SU-DHL-6 (cell line): Measurements from ENCODE around the gene ARHGDIB.
A peak's percentile ranks its signal among the peaks of the same experiment; 100 is the strongest.

Experiments
- H2AFZ ChIP-seq: fragments of 200-600 bp; sonication (generic); 2 replicates; pipeline ENCODE4 v1.6.1; 2014; ENCODE audit warnings: low read depth, mild to moderate bottlenecking, moderate library complexity, mixed read lengths, antibody characterized with exemption, low read length; ENCODE audit not compliant: severe bottlenecking
- H3F3A ChIP-seq: fragments of 200-600 bp; shearing (Covaris generic); 2 replicates; pipeline ENCODE4 v1.6.0; 2016; ENCODE audit warnings: antibody characterized with exemption, mild to moderate bottlenecking; ENCODE audit not compliant: insufficient read depth
- H3K27ac ChIP-seq: fragments of 200-600 bp; sonication (generic); 2 replicates; pipeline ENCODE4 v1.5.1; 2016; ENCODE audit warnings: low read depth, mild to moderate bottlenecking, low read length, moderate library complexity, mixed read lengths
- H3K27me3 ChIP-seq: fragments of 200-600 bp; sonication (generic), shearing (Covaris generic); 2 replicates; pipeline ENCODE4 v1.6.0; 2014; ENCODE audit warnings: mild to moderate bottlenecking, low read length
- H3K36me3 ChIP-seq: fragments of 200-600 bp; sonication (generic); 2 replicates; pipeline ENCODE4 v1.6.1; 2014; ENCODE audit warnings: mild to moderate bottlenecking, low read length, mixed read lengths
- H3K4me2 ChIP-seq: fragments of 300-600, 200-600 bp; shearing (Covaris generic), sonication (generic); 2 replicates; pipeline ENCODE4 v1.6.0; 2014; ENCODE audit warnings: low read length, low read depth, mild to moderate bottlenecking; ENCODE audit not compliant: poor library complexity, severe bottlenecking
- H3K4me3 ChIP-seq: fragments of 200-600 bp; sonication (generic); 2 replicates; pipeline ENCODE4 v1.5.1; 2014; ENCODE audit warnings: antibody characterized with exemption, low read length, mild to moderate bottlenecking, mixed read lengths; ENCODE audit not compliant: insufficient read depth, poor library complexity, severe bottlenecking
- H3K79me2 ChIP-seq: fragments of 200-600 bp; sonication (generic); 2 replicates; pipeline ENCODE4 v1.6.1; 2014; ENCODE audit warnings: mild to moderate bottlenecking, low read length, moderate library complexity; ENCODE audit not compliant: insufficient read depth
- H3K9ac ChIP-seq: fragments of 200-600 bp; sonication (generic); 2 replicates; pipeline ENCODE4 v1.7.0; 2014; ENCODE audit warnings: mild to moderate bottlenecking, low read length
- H3K9me2 ChIP-seq: fragments of 200-600 bp; sonication (generic); replicated peaks from 2 replicates; pipeline ENCODE4 v1.6.1; 2014; ENCODE audit warnings: low read length; ENCODE audit not compliant: insufficient read depth
- H3K9me3 ChIP-seq: fragments of 200-600 bp; sonication (generic); 2 replicates; pipeline ENCODE4 v1.6.1; 2014; ENCODE audit warnings: low read length, mixed read lengths; ENCODE audit not compliant: insufficient read depth
- H4K20me1 ChIP-seq: fragments of 200-600 bp; sonication (generic); 2 replicates; pipeline ENCODE4 v1.6.1; 2014; ENCODE audit warnings: low read depth, mild to moderate bottlenecking, antibody characterized with exemption, low read length, moderate library complexity, mixed read lengths
- CTCF ChIP-seq: fragments of 200-600 bp; sonication (generic); IDR thresholded peaks from one replicate; pipeline ENCODE4 v1.5.1; 2017; ENCODE audit warnings: antibody characterized with exemption, mild to moderate bottlenecking, low read length, moderate library complexity; ENCODE audit not compliant: insufficient read depth, poor library complexity, severe bottlenecking
- EZH2phosphoT487 ChIP-seq: fragments of 200-600 bp; sonication (generic), shearing (Covaris generic); conservative IDR thresholded peaks from 2 replicates; pipeline ENCODE4 v1.6.1; 2018; ENCODE audit warnings: mild to moderate bottlenecking, antibody characterized with exemption, low read length, moderate library complexity, mixed read lengths

ARHGDIB gene

DNA sequence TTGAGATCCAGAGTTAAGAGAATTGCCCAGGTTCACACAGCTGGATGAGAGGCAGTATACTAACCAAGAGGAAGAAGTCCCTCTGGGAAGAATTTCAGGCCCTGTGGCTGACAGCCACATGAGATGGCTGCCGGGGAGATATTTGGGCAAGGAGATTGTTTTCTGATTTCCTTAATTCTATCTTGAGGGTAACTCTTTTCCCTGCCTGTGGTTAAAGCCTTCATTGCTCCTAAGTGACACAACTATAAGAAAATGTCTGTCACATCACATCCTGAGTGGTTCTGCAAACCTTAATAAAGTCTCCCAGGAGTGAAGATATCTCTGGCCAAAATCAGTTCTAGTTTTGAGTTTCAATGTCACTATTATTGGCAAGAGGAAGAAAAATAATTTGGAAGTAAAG, 9.6 kb downstream of the ARHGDIB start:
- no peak overlapping the region for H3K9ac ChIP-seq

GRCh38 chr12:14950982-14951746, 10.2 kb downstream of the ARHGDIB start:
- Histone ChIP-seq H3K9me2 (no peaks in the 10 kb centered on the region), H3K9ac (peak overlapping the region; percentile 10; the same call in 1 of the 2 replicates), H3K27me3 (no peaks in the 10 kb centered on the region), H2AFZ (no peak overlapping the region), H3K27ac (peak overlapping the region; percentile 96), H3K4me2 (peak overlapping the region; percentile 98), H3K36me3 (peaks cover 34% of the 10 kb centered on the region), H3K4me3 (no peak overlapping the region), H3K79me2 (peaks cover 74% of the 10 kb centered on the region), H3K9me3 (no peaks in the 10 kb centered on the region), H3F3A (peaks cover 72% of the 10 kb centered on the region), H4K20me1 (peaks cover 24% of the 10 kb centered on the region)
- TF ChIP-seq EZH2phosphoT487 (no peak), CTCF (no peak)

More for the DNA sequence above, 9.6 kb downstream of the ARHGDIB start:
- Histone ChIP-seq H3K36me3 (peaks cover 27% of the 10 kb centered on the region), H3K4me3 (no peak overlapping the region), H2AFZ (no peak overlapping the region), H3F3A (peaks cover 78% of the 10 kb centered on the region), H3K4me2 (peak overlapping the region; percentile 98), H3K27me3 (no peaks in the 10 kb centered on the region), H3K27ac (peak overlapping the region; percentile 96), H3K79me2 (peaks cover 81% of the 10 kb centered on the region), H4K20me1 (peaks cover 24% of the 10 kb centered on the region), H3K9me2 (no peaks in the 10 kb centered on the region), H3K9me3 (no peaks in the 10 kb centered on the region)
- TF ChIP-seq CTCF (no peak), EZH2phosphoT487 (no peak)

DNA sequence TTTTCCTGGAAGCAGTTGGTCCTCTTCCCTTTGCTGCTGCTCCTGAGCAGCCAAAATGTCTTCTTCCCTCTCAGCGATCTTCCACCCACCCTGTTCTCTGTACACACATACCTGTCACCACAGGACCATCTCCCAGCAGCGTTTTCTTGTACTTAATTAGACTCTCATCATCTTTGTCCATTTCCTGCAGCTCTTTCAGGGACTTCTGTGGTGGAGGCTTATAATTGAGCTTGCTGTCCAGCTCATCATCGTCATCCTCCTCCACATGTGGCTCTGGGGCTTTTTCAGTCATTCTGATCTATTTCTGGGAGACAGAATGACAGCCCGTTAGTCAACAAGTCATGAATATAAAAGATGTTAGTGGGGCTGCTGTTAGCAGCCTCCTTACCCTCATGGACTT, 11.0 kb downstream of the ARHGDIB start:
- Histone ChIP-seq H3K27ac (peak overlapping the region; percentile 96), H3K4me2 (peak overlapping the region; percentile 98), H3K4me3 (no peak overlapping the region), H3K36me3 (peaks cover 41% of the 10 kb centered on the region), H3K79me2 (peaks cover 66% of the 10 kb centered on the region), H3F3A (peaks cover 71% of the 10 kb centered on the region), H3K9me2 (no peaks in the 10 kb centered on the region), H4K20me1 (peaks cover 21% of the 10 kb centered on the region), H2AFZ (no peak overlapping the region), H3K9ac (0 out of 2 replicates have a peak overlapping the region, but pooled peaks have one; percentile 10), H3K27me3 (no peaks in the 10 kb centered on the region), H3K9me3 (no peaks in the 10 kb centered on the region)
- TF ChIP-seq EZH2phosphoT487: no peak
- no peak for TF ChIP-seq CTCF
